ENCODE results near the gene EXOG. TPM values are rescaled to one million over a fixed set of nuclear protein-coding genes. Genes with fewer than 3 reads are reported as not detected.
"Not testable (repeated sequence)": the region's sequence is repeated elsewhere in the genome, so short reads cannot be mapped to it uniquely, and the experiment has no call there.

The EXOG gene
- total RNA-seq, 2 donors from 2014 or later = 6.1 to 12.0 TPM

DNA sequence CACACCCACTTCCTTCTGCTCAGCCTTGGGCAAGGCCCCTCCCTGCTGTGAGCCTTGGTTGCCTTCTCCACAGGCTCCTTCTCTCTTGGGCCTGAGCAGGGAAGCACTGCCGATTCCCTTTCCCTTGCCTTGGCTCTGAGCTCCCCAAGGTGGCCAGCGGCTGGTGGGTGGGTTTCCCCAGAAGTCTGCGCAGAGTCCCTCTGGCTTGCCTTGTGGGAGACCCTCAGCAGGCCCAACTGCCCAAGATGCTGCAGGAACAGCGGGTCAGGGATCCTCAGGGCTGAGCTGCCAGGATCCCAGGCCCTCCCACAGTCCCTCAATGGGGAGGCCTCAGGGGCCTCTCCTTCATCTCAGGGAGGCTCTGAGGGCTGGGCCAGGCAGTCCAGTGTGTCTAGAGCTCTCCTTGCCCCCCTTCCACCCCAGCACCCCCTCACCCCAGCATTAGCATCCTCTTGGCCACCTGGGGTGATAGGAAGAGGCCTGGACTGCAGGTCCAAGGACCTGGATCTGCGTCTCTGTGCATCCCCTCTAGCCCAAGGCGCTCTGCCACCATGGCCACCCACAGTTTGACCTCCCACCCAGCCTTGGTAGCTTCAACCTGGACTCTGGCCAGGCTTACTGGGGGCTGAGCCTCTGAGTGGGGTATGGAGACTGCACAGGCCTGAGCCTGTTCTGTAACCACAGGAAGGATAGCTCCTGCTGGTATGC lies 68.6 kb downstream of the EXOG start:
- no peaks in the 10 kb centered on the region for H3K4me1 ChIP-seq
- no peak overlapping the region for H3K4me3 ChIP-seq
- intact Hi-C loops (cut with DNase I) = no loop called here
- no peak for TF ChIP-seq CTCF (IDR thresholded peaks at IDR 0.05)
- no peaks in the 10 kb centered on the region for H3K36me3 ChIP-seq
- H3K9ac ChIP-seq (ENCODE audit: low read depth in 2 of 2, low read length in 2 of 2) = no peak overlapping the region
- H3K27ac ChIP-seq = no peak overlapping the region
- no peaks in the 10 kb centered on the region for H3K27me3 ChIP-seq
- no peaks in the 10 kb centered on the region for H3K9me3 ChIP-seq
- no peak for DNase-seq

GRCh38 chr3:38565339-38566214 lies 69.4 kb downstream of the EXOG start:
- H3K9me3 ChIP-seq = no peaks in the 10 kb centered on the region
- H3K36me3 ChIP-seq = no peaks in the 10 kb centered on the region
- no peak for TF ChIP-seq CTCF (IDR thresholded peaks at IDR 0.05)
- no peak overlapping the region for H3K4me3 ChIP-seq
- H3K4me1 ChIP-seq = no peaks in the 10 kb centered on the region
- intact Hi-C loops (cut with DNase I) = no loop called here
- H3K9ac ChIP-seq (ENCODE audit: low read depth in 2 of 2, low read length in 2 of 2) = no peak overlapping the region
- no peaks in the 10 kb centered on the region for H3K27me3 ChIP-seq
- DNase-seq = no peak
- H3K27ac ChIP-seq = no peak overlapping the region

DNA sequence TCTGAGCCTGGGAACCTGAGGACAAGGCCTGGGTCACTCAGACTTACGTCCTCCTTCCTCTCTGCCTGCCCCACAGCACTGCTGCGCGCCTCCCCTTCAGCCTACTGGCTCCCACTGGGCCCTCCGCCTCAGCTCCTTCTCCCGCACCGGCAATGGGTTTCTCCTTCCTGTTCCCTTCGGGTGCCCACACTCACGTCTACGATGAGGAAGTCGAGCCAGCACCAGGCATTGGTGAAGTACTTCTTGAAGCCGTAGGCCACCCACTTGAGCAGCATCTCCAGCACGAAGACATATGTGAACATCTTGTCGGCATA lies 70.0 kb downstream of the EXOG start:
- Histone ChIP-seq H3K27me3 (no peaks in the 10 kb centered on the region), H3K9me3 (no peaks in the 10 kb centered on the region), H3K4me3 (no peak overlapping the region), H3K4me1 (no peaks in the 10 kb centered on the region), H3K27ac (no peak overlapping the region), H3K9ac (ENCODE audit: low read depth in 2 of 2, low read length in 2 of 2) (no peak overlapping the region), H3K36me3 (no peaks in the 10 kb centered on the region)
- DNase-seq = no peak
- intact Hi-C loops (cut with DNase I) = no loop called here
- TF ChIP-seq CTCF (IDR thresholded peaks at IDR 0.05) = no peak

GRCh38 chr3:38566794-38567193 lies 70.7 kb downstream of the EXOG start:
- H3K4me1 ChIP-seq; H3K27me3 ChIP-seq; H3K4me3 ChIP-seq; DNase-seq; H3K9me3 ChIP-seq; H3K27ac ChIP-seq; H3K36me3 ChIP-seq; intact Hi-C loops (cut with DNase I); H3K9ac ChIP-seq (ENCODE audit: low read depth in 2 of 2, low read length in 2 of 2): not testable (repeated sequence)

GRCh38 chr3:38567498-38567897 lies 71.4 kb downstream of the EXOG start:
- H3K4me1 ChIP-seq = no peaks in the 10 kb centered on the region
- H3K9ac ChIP-seq (ENCODE audit: low read depth in 2 of 2, low read length in 2 of 2) = no peak overlapping the region
- no peak for DNase-seq
- no peak overlapping the region for H3K4me3 ChIP-seq
- intact Hi-C loops (cut with DNase I) = no loop called here
- no peaks in the 10 kb centered on the region for H3K36me3 ChIP-seq
- no peak for TF ChIP-seq CTCF (IDR thresholded peaks at IDR 0.05)
- H3K27ac ChIP-seq = no peak overlapping the region
- no peaks in the 10 kb centered on the region for H3K27me3 ChIP-seq
- H3K9me3 ChIP-seq = no peaks in the 10 kb centered on the region

GRCh38 chr3:38573111-38573510 lies 77.0 kb downstream of the EXOG start:
- Histone ChIP-seq H3K27me3 (no peaks in the 10 kb centered on the region), H3K9ac (ENCODE audit: low read depth in 2 of 2, low read length in 2 of 2) (no peak overlapping the region), H3K36me3 (no peaks in the 10 kb centered on the region), H3K4me3 (no peak overlapping the region), H3K27ac (no peak overlapping the region), H3K4me1 (no peaks in the 10 kb centered on the region), H3K9me3 (no peaks in the 10 kb centered on the region)
- no peak for TF ChIP-seq CTCF (IDR thresholded peaks at IDR 0.05)
- intact Hi-C loops (cut with DNase I) = no loop called here
- DNase-seq = no peak
